MM.1S (cell line): ENCODE measurements around the gene TEFM.

Source experiments
- EZH2 ChIP-seq: fragments of 300-600 bp; sonication (generic); optimal IDR thresholded peaks from 2 replicates; pipeline ENCODE3; 2017; ENCODE audit warnings: low read depth, mild to moderate bottlenecking, antibody characterized with exemption, low read length, mixed read lengths
- EZH2phosphoT487 ChIP-seq: fragments of 300-600 bp; sonication (generic); IDR thresholded peaks from 2 replicates; pipeline ENCODE4 v1.6.1; 2018; ENCODE audit warnings: antibody characterized with exemption, low read length
- TF ChIP-seq, protein P1 (sequence below): fragments of 300-600 bp; sonication (generic); IDR thresholded peaks from 2 replicates; pipeline ENCODE4 v1.5.1; 2016; ENCODE audit warnings: antibody characterized with exemption, low read length, mixed read lengths

- TF ChIP-seq, protein P1, sequence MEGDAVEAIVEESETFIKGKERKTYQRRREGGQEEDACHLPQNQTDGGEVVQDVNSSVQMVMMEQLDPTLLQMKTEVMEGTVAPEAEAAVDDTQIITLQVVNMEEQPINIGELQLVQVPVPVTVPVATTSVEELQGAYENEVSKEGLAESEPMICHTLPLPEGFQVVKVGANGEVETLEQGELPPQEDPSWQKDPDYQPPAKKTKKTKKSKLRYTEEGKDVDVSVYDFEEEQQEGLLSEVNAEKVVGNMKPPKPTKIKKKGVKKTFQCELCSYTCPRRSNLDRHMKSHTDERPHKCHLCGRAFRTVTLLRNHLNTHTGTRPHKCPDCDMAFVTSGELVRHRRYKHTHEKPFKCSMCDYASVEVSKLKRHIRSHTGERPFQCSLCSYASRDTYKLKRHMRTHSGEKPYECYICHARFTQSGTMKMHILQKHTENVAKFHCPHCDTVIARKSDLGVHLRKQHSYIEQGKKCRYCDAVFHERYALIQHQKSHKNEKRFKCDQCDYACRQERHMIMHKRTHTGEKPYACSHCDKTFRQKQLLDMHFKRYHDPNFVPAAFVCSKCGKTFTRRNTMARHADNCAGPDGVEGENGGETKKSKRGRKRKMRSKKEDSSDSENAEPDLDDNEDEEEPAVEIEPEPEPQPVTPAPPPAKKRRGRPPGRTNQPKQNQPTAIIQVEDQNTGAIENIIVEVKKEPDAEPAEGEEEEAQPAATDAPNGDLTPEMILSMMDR = no peak
- no peak for TF ChIP-seq EZH2
- TF ChIP-seq EZH2phosphoT487 = no peak
Measured at GRCh38 chr17:30897311-30897710, 8.7 kb downstream of the TEFM start.
